SK-N-SH (cell line): Measurements from ENCODE around the gene ADAMTSL1. TPM values are rescaled to one million over a fixed set of nuclear protein-coding genes. Genes with fewer than 3 reads are reported as not detected.

ENCODE experiments used
- CTCF ChIA-PET: fragments of 300-600, 350-600 bp; formaldehyde crosslinking; extraction: SDS; loops from one replicate; lab custom pipeline; 2021; lab: Yijun Ruan, JAX
- POLR2A ChIA-PET: fragments of 350-600 bp; sonication (Branson Sonifier 250); formaldehyde crosslinking; extraction: SDS; loops from one replicate; lab custom pipeline; 2020; ENCODE audit warnings: antibody characterized with exemption, inconsistent platforms; lab: Yijun Ruan, JAX
- DNase-seq: peaks from one replicate; pipeline ENCODE4 v3.0.0; 2012
- H2AFZ ChIP-seq: fragments of 200-600 bp; sonication (generic); 2 replicates; pipeline ENCODE4 v1.8.1; 2016; ENCODE audit warnings: antibody characterized with exemption, mild to moderate bottlenecking, low read depth
- H3F3A ChIP-seq: fragments of 200-600 bp; sonication (generic); replicated peaks from 2 replicates; pipeline ENCODE3; 2016; ENCODE audit warnings: antibody characterized with exemption, mild to moderate bottlenecking; ENCODE audit not compliant: insufficient read depth
- H3K27ac ChIP-seq, 2 experiments: fragments of 200-500 bp in 1 of 2; fragments of 200-600 bp in 1 of 2; sonication (Bioruptor generic) in 1 of 2; sonication (generic), shearing (Covaris generic) in 1 of 2; 2 replicates each; pipeline versions ENCODE4 v1.5.1 to v1.6.1; 2014 to 2016; ENCODE audit warnings: low read depth in 2 of 2, inconsistent platforms in 1 of 2, low read length in 1 of 2, mild to moderate bottlenecking in 1 of 2, mixed read lengths in 1 of 2
- H3K27me3 ChIP-seq: fragments of 200-600 bp; sonication (generic), shearing (Covaris generic); 2 replicates; pipeline ENCODE4 v1.6.1; 2016; ENCODE audit warnings: mixed run types; ENCODE audit not compliant: insufficient read depth
- H3K36me3 ChIP-seq, 2 experiments: fragments of 200-500 bp in 1 of 2; fragments of 200-600 bp in 1 of 2; sonication (Bioruptor generic) in 1 of 2; sonication (generic) in 1 of 2; replicated peaks in 1 of 2; 2 replicates each; pipeline versions ENCODE3 to v1.5.1; 2014 to 2016; ENCODE audit warnings: low read length in 1 of 2, mild to moderate bottlenecking in 1 of 2; ENCODE audit not compliant: insufficient read depth in 2 of 2, control insufficient read depth in 1 of 2
- H3K4me1 ChIP-seq, 2 experiments: fragments of 200-500 bp in 1 of 2; fragments of 200-600 bp in 1 of 2; sonication (Bioruptor generic) in 1 of 2; sonication (generic), shearing (Covaris generic) in 1 of 2; 2 replicates each; pipeline versions ENCODE4 v1.5.1 to v1.6.1; 2014 to 2016; ENCODE audit warnings: low read depth in 1 of 2, low read length in 1 of 2, mixed run types in 1 of 2; ENCODE audit not compliant: insufficient read depth in 2 of 2, control insufficient read depth in 1 of 2
- H3K4me2 ChIP-seq: fragments of 200-600 bp; sonication (generic), shearing (Covaris generic); 2 replicates; pipeline ENCODE4 v1.6.1; 2017; ENCODE audit warnings: mixed run types
- H3K4me3 ChIP-seq, 2 experiments: fragments of 200-500 bp in 1 of 2; fragments of 200-600 bp in 1 of 2; sonication (Bioruptor generic) in 1 of 2; sonication (generic), shearing (Covaris generic) in 1 of 2; 2 replicates each; pipeline versions ENCODE4 v1.5.1 to v1.8.1; 2014 to 2016; ENCODE audit warnings: low read depth in 2 of 2, inconsistent platforms in 1 of 2, low read length in 1 of 2, mild to moderate bottlenecking in 1 of 2, mixed read lengths in 1 of 2, moderate library complexity in 1 of 2
- H3K79me2 ChIP-seq: fragments of 200-600 bp; sonication (generic); 2 replicates; pipeline ENCODE4 v1.8.1; 2017; ENCODE audit warnings: mild to moderate bottlenecking; ENCODE audit not compliant: insufficient read depth
- H3K9ac ChIP-seq: fragments of 200-600 bp; sonication (generic); 2 replicates; pipeline ENCODE4 v1.6.1; 2017; ENCODE audit warnings: mixed run types
- H3K9me2 ChIP-seq: fragments of 200-600 bp; sonication (generic); 2 replicates; pipeline ENCODE4 v1.6.1; 2017; ENCODE audit warnings: mixed run types
- H3K9me3 ChIP-seq: fragments of 200-600 bp; sonication (generic); 2 replicates; pipeline ENCODE4 v1.6.1; 2017; ENCODE audit warnings: mixed run types, mild to moderate bottlenecking, moderate library complexity
- H4K20me1 ChIP-seq: fragments of 200-600 bp; sonication (generic); 2 replicates; pipeline ENCODE4 v1.6.1; 2017; ENCODE audit warnings: mild to moderate bottlenecking, mixed run types; ENCODE audit not compliant: insufficient read depth
- EP300 ChIP-seq, 2 experiments: IDR thresholded peaks; 2 replicates each; pipeline versions ENCODE4 v1.4.0 to v1.6.1; 2012; ENCODE audit warnings: borderline replicate concordance in 1 of 2, low read depth in 1 of 2, low read length in 1 of 2
- EZH2phosphoT487 ChIP-seq: fragments of 200-600 bp; sonication (generic); IDR thresholded peaks from 2 replicates; pipeline ENCODE4 v1.6.1; 2017; ENCODE audit warnings: low read depth, mixed run types, mild to moderate bottlenecking, antibody characterized with exemption, moderate library complexity, borderline replicate concordance
- FOSL2 ChIP-seq: IDR thresholded peaks from 2 replicates; pipeline ENCODE4 v1.4.0; 2012; ENCODE audit warnings: low read depth, mild to moderate bottlenecking, moderate library complexity, borderline replicate concordance
- FOXJ3 ChIP-seq: sonication (generic); formaldehyde crosslinking; IDR thresholded peaks from 2 replicates; pipeline ENCODE4 v1.5.1; 2020; ENCODE audit warnings: mild to moderate bottlenecking, missing genetic modification reagents
- FOXM1 ChIP-seq: IDR thresholded peaks from 2 replicates; pipeline ENCODE4 v1.4.0; 2012; ENCODE audit warnings: low read depth, mild to moderate bottlenecking
- GATA2 ChIP-seq: sonication (generic); formaldehyde crosslinking; IDR thresholded peaks from 2 replicates; pipeline ENCODE4 v1.5.0; 2020; ENCODE audit warnings: mild to moderate bottlenecking, missing genetic modification reagents
- JUND ChIP-seq: IDR thresholded peaks from 2 replicates; pipeline ENCODE4 v1.4.0; 2012
- MEF2A ChIP-seq: IDR thresholded peaks from 2 replicates; pipeline ENCODE4 v1.4.0; 2012; ENCODE audit warnings: low read depth, borderline replicate concordance
- MXI1 ChIP-seq: IDR thresholded peaks from 2 replicates; pipeline ENCODE4 v1.6.1; 2012; ENCODE audit warnings: mild to moderate bottlenecking, low read depth, low read length, improper control_type of control experiment
- NFIC ChIP-seq: IDR thresholded peaks from 2 replicates; pipeline ENCODE4 v1.4.0; 2012; ENCODE audit warnings: borderline replicate concordance
- NRF1 ChIP-seq: IDR thresholded peaks from 2 replicates; pipeline ENCODE4 v1.6.1; 2012; ENCODE audit warnings: low read depth, mild to moderate bottlenecking, low read length
- RAD21 ChIP-seq: IDR thresholded peaks from 2 replicates; pipeline ENCODE4 v1.6.1; 2012; ENCODE audit warnings: mild to moderate bottlenecking, low read length
- RCOR1 ChIP-seq: fragments of 150-350 bp; IDR thresholded peaks from 2 replicates; pipeline ENCODE4 v1.6.1; 2017; ENCODE audit warnings: antibody characterized with exemption, low read length
- RFX5 ChIP-seq: IDR thresholded peaks from 2 replicates; pipeline ENCODE4 v1.6.1; 2012; ENCODE audit warnings: mild to moderate bottlenecking, improper control_type of control experiment, low read length
- SMC3 ChIP-seq: IDR thresholded peaks from 2 replicates; pipeline ENCODE4 v1.6.1; 2012; ENCODE audit warnings: low read depth, low read length, improper control_type of control experiment
- TAF1 ChIP-seq: IDR thresholded peaks from 2 replicates; pipeline ENCODE4 v1.6.1; 2012; ENCODE audit warnings: low read depth, mild to moderate bottlenecking, low read length, moderate library complexity, borderline replicate concordance
- TCF12 ChIP-seq: IDR thresholded peaks from 2 replicates; pipeline ENCODE4 v1.4.0; 2012
- TEAD4 ChIP-seq: IDR thresholded peaks from 2 replicates; pipeline ENCODE4 v1.4.0; 2012; ENCODE audit warnings: mild to moderate bottlenecking, borderline replicate concordance; ENCODE audit not compliant: insufficient read depth
- YY1 ChIP-seq: IDR thresholded peaks from 2 replicates; pipeline ENCODE4 v1.4.0; 2012; ENCODE audit warnings: low read depth, mild to moderate bottlenecking
- WGBS: methylation state at CpG from one replicate; pipeline ENCODE4 v1.1.6; 2017; ENCODE audit warnings: low lambda C conversion rate; 5-methylcytosine and 5-hydroxymethylcytosine counted together
- polyA plus RNA-seq, 3 experiments: library from polyadenylated mRNA; depleted of rRNA; stranded (reverse); fragments of >200 nt; gene quantifications; 2 replicates each; pipeline ENCODE4 v1.2.3, GENCODE V29; 2012
- TF ChIP-seq, protein P1 (sequence below): fragments of 150-350 bp; IDR thresholded peaks from 2 replicates; pipeline ENCODE4 v1.6.1; 2017; ENCODE audit warnings: antibody characterized with exemption, low read length, low read depth, borderline replicate concordance
- TF ChIP-seq, protein P2 (sequence below): IDR thresholded peaks from 2 replicates; pipeline ENCODE4 v1.4.0; 2012; ENCODE audit warnings: low read depth, borderline replicate concordance
- TF ChIP-seq, protein P3 (sequence below): IDR thresholded peaks from 2 replicates; pipeline ENCODE4 v1.6.1; 2012; ENCODE audit warnings: mild to moderate bottlenecking, low read depth, low read length, moderate library complexity
- TF ChIP-seq, protein P4 (sequence below): IDR thresholded peaks from 2 replicates; pipeline ENCODE4; 2012

The ADAMTSL1 gene
- polyA plus RNA-seq, 1 of the 3 experiments (the other 2 are of a cell fraction): 114 TPM

DNA sequence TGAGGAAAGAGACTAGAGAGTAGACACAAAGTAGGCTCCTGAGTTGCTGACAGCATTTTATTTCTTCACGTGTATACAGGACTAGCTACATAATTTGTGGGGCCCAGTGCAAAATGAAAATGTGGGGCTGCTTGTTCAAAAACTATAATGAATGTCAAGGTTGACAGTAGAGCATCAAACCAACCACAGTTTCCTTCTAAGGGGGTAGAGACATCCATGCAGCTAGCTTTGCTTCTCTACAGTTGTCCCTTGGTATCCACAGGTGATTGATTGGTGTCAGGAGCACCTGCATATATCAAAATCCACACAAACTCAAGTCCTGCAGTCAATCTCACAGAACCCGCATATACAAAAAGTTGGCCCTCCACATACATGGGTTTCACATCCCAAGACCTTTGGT lies 429.5 kb downstream of the ADAMTSL1 start (continued):
- TF ChIP-seq, protein P1, sequence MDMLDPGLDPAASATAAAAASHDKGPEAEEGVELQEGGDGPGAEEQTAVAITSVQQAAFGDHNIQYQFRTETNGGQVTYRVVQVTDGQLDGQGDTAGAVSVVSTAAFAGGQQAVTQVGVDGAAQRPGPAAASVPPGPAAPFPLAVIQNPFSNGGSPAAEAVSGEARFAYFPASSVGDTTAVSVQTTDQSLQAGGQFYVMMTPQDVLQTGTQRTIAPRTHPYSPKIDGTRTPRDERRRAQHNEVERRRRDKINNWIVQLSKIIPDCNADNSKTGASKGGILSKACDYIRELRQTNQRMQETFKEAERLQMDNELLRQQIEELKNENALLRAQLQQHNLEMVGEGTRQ: no peak
- TF ChIP-seq, protein P2, sequence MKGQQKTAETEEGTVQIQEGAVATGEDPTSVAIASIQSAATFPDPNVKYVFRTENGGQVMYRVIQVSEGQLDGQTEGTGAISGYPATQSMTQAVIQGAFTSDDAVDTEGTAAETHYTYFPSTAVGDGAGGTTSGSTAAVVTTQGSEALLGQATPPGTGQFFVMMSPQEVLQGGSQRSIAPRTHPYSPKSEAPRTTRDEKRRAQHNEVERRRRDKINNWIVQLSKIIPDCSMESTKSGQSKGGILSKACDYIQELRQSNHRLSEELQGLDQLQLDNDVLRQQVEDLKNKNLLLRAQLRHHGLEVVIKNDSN: no peak

DNA sequence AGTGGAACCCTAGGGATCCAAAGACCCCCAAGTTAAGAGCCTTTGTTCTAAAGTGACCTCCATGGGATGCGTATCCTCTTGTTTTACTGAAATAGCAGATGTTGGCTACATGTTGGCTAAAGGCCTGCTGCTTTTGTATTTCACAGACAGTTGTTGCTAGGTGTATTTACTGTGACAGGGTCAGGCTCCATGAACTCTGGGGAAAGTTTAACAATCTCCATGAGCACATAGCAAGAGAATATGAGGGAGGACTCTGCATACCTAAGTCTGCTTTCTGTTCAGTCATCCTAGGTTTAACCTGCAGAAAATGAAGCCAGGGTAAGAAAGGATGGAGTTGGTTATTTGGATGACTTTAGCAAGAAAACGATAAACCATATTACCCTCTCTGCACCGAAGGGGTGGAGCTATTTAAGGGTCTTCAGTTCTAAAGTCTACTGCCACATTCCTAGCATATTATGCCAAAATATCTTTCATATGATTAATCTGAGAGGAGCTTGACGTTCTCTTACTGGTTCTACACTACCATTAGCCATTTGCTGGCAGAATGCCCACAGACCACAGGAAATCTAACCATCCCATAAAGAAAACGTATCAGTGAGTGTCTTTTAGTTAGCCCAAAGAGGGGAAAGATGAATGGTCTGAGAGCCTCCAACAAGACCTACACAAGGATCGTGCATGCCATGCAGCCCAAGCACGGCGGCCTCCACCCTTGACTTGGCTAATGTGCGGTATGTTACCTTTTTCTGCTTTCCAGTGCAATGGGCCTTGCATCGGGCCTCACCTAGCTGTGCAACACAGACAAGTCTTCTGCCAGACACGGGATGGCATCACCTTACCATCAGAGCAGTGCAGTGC lies 431.3 kb downstream of the ADAMTSL1 start:
- ChIA-PET CTCF (interaction anchor here (1.1 kb wide), 1 partner anchor 9 kb away, joined by 4 read pairs; no protein-coding TSS in a partner anchor), POLR2A (no interaction called here)
- H3K36me3 ChIP-seq: peaks cover 3 to 28% of the 10 kb centered on the region in 2 experiments
- no peak for DNase-seq
- no peaks in the 10 kb centered on the region for H3K9me2 ChIP-seq
- peak overlapping the region; percentile 12; the same call in 1 of the 2 replicates for H3K4me2 ChIP-seq
- H3K27ac ChIP-seq: peak overlapping the region in 1 of 2 experiments; percentile 34; a peak in 2 of 4 replicates
- no peak overlapping the region for H2AFZ ChIP-seq
- peaks cover 24% of the 10 kb centered on the region for H3F3A ChIP-seq
- H3K9ac ChIP-seq: no peak overlapping the region
- no peaks in the 10 kb centered on the region for H3K27me3 ChIP-seq
- 70% methylated on average over 11 of the region's 11 CpGs for WGBS
- no peak overlapping the region for H3K4me3 ChIP-seq
- peaks cover 0 to 14% of the 10 kb centered on the region in 2 experiments; a peak in 1 of 4 replicates for H3K4me1 ChIP-seq
- H3K9me3 ChIP-seq: no peaks in the 10 kb centered on the region
- no peaks in the 10 kb centered on the region for H3K79me2 ChIP-seq
- no peaks in the 10 kb centered on the region for H4K20me1 ChIP-seq
- TF ChIP-seq, protein P3, sequence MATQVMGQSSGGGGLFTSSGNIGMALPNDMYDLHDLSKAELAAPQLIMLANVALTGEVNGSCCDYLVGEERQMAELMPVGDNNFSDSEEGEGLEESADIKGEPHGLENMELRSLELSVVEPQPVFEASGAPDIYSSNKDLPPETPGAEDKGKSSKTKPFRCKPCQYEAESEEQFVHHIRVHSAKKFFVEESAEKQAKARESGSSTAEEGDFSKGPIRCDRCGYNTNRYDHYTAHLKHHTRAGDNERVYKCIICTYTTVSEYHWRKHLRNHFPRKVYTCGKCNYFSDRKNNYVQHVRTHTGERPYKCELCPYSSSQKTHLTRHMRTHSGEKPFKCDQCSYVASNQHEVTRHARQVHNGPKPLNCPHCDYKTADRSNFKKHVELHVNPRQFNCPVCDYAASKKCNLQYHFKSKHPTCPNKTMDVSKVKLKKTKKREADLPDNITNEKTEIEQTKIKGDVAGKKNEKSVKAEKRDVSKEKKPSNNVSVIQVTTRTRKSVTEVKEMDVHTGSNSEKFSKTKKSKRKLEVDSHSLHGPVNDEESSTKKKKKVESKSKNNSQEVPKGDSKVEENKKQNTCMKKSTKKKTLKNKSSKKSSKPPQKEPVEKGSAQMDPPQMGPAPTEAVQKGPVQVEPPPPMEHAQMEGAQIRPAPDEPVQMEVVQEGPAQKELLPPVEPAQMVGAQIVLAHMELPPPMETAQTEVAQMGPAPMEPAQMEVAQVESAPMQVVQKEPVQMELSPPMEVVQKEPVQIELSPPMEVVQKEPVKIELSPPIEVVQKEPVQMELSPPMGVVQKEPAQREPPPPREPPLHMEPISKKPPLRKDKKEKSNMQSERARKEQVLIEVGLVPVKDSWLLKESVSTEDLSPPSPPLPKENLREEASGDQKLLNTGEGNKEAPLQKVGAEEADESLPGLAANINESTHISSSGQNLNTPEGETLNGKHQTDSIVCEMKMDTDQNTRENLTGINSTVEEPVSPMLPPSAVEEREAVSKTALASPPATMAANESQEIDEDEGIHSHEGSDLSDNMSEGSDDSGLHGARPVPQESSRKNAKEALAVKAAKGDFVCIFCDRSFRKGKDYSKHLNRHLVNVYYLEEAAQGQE: no peak
- TF ChIP-seq TAF1 (no peak), TEAD4 (0 out of 2 replicates have a peak, but pooled peaks have one; percentile 58), FOSL2 (peak; percentile 47; the same call in 1 of the 2 replicates), MXI1 (no peak), GATA2 (CRISPR knock-in tag) (no peak), RAD21 (no peak), EP300 (IDR thresholded peaks at IDR 0.05; ENCODE audit: borderline replicate concordance in 1 of 2, low read depth in 1 of 2, low read length in 1 of 2) (no peak), JUND (peak; percentile 59), FOXJ3 (no peak), RFX5 (no peak), RCOR1 (no peak), EZH2phosphoT487 (no peak), TCF12 (0 out of 2 replicates have a peak, but pooled peaks have one; percentile 10), YY1 (no peak), SMC3 (no peak), FOXM1 (no peak), NRF1 (no peak), MEF2A (no peak), NFIC (peak; percentile 80)
- TF ChIP-seq, protein P1: no peak
- TF ChIP-seq, protein P4, sequence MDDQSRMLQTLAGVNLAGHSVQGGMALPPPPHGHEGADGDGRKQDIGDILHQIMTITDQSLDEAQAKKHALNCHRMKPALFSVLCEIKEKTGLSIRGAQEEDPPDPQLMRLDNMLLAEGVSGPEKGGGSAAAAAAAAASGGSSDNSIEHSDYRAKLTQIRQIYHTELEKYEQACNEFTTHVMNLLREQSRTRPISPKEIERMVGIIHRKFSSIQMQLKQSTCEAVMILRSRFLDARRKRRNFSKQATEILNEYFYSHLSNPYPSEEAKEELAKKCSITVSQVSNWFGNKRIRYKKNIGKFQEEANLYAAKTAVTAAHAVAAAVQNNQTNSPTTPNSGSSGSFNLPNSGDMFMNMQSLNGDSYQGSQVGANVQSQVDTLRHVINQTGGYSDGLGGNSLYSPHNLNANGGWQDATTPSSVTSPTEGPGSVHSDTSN: no peak
